Epithelial cell of proximal tubule (primary cell): ENCODE data around the gene NME7. TPM values are rescaled to one million over a fixed set of nuclear protein-coding genes. Genes with fewer than 3 reads are reported as not detected.
A peak's percentile ranks its signal among the peaks of the same experiment; 100 is the strongest.

Experiments
- DNase-seq: peaks from one replicate; pipeline ENCODE4 v3.0.0-alpha.2; 2011; ENCODE audit warnings: low read depth
- H3K4me3 ChIP-seq: 2 replicates; pipeline ENCODE4 v1.5.1; 2011; ENCODE audit warnings: low read depth, mild to moderate bottlenecking, low read length
- total RNA-seq: library from RNA; depleted of rRNA; stranded (reverse); fragments of >200 nt; gene quantifications from 2 replicates; pipeline ENCODE4 v1.2.3, GENCODE V29; 2015
- TF ChIP-seq, protein P1 (sequence below): conservative IDR thresholded peaks from 2 replicates; pipeline ENCODE4 v1.5.1; 2012; ENCODE audit warnings: low read depth, mild to moderate bottlenecking, low read length

NME7 gene
- total RNA-seq, 1 donor from 2014 or later: 50.9 TPM

DNA sequence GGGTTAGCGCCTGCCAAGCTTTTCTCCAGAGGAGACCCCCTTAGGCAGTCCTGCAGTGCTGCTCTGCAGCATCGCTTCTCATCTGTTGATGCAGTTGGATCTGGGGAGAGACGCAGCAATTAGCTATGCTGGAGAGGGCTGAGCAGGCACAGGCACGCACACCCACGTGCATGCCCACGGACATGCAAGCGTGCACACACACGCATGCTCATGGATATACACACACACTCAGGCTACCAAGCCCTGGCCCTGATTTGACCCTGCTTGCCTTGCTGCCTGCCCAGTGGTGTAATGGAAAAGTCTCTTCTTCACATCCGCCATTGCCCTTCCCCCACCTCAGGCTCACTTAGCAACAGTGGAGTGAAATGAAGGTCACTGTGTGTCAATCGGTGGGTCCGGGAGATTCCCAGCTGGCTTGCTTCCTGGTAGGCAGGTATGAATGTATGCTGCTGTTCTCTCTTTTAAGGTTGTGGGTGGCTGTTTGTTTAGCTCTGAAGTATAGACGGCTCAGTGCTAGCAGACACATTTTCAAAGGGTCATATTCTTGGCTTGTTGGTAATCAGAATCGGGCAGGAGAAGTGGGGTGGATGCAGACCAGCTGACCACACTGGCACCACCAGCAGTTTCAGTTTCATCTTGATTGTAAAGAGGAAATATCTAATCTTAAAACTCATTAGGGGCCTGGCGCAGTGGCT, 251.6 kb downstream of the NME7 start:
- TF ChIP-seq, protein P1, sequence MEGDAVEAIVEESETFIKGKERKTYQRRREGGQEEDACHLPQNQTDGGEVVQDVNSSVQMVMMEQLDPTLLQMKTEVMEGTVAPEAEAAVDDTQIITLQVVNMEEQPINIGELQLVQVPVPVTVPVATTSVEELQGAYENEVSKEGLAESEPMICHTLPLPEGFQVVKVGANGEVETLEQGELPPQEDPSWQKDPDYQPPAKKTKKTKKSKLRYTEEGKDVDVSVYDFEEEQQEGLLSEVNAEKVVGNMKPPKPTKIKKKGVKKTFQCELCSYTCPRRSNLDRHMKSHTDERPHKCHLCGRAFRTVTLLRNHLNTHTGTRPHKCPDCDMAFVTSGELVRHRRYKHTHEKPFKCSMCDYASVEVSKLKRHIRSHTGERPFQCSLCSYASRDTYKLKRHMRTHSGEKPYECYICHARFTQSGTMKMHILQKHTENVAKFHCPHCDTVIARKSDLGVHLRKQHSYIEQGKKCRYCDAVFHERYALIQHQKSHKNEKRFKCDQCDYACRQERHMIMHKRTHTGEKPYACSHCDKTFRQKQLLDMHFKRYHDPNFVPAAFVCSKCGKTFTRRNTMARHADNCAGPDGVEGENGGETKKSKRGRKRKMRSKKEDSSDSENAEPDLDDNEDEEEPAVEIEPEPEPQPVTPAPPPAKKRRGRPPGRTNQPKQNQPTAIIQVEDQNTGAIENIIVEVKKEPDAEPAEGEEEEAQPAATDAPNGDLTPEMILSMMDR: no peak
- DNase-seq: peak; percentile 87
- peak overlapping the region; percentile 19 for H3K4me3 ChIP-seq

DNA sequence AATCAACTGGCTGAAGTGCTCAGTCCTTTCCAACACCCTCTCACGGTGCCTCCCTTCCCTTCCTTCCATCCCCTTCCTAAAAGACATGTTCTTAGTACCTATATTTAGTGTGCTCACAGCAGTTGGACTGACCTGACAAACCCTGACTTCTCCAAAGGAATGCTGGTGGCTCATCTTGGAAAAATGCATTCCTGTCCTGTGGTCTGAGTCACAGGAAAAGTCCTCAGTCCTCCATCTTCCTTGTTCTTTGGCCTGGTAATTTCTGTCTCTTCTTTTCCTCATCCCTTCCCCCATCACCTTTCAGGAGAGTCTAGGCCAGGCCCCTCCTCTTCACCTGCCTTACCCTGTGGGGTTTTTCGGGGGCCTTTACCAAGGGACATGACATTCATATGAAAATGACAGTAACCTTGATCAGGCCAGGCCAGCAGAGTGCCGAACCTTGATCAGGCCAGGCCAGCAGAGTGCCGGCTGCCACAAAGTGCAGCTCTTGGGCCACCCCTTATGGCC, 253.9 kb downstream of the NME7 start:
- TF ChIP-seq, protein P1: no peak
- DNase-seq: peak; percentile 95
- no peak overlapping the region for H3K4me3 ChIP-seq

DNA sequence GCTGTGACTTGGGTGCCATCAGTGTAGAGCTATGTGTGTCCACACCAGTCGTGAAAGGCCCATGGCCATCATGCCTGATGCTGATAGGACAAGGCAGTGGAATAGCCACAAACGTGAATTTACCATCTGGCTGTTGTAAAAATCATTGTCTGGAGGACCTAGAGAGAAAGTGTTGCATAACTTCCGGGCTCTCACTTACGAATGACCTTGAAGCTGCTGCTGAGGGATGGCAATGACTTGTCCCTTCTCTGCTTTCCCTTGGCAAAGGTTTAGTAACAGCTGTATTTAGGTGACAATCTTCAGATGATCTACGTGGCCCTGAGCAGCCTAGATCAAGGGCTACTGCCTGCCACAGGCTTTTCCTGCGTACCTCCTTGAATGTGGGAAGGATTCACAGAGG, 255.4 kb downstream of the NME7 start:
- DNase-seq: no peak
- H3K4me3 ChIP-seq: no peak overlapping the region
- TF ChIP-seq, protein P1: no peak

DNA sequence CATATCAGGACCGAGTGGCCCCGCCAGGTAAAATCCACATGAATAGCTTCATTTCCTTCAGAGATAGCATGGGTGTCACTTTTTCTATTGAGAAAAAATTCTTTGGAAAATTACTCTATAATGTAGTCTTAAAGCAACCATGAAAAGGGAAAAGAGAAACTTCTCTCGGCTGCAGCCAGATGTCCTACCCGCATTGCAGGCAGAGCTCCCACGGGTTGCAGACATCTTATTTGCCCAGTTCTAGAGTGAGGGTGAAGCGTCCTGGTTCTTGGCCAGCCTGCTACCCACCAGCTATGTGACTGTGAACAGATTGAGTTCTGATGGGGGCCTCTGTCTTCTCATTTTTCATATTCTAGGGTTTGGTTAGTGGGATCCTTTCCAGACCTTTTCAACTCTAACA, 256.1 kb downstream of the NME7 start:
- DNase-seq: no peak
- TF ChIP-seq, protein P1: peak; percentile 20
- H3K4me3 ChIP-seq: peak overlapping the region; percentile 77

DNA sequence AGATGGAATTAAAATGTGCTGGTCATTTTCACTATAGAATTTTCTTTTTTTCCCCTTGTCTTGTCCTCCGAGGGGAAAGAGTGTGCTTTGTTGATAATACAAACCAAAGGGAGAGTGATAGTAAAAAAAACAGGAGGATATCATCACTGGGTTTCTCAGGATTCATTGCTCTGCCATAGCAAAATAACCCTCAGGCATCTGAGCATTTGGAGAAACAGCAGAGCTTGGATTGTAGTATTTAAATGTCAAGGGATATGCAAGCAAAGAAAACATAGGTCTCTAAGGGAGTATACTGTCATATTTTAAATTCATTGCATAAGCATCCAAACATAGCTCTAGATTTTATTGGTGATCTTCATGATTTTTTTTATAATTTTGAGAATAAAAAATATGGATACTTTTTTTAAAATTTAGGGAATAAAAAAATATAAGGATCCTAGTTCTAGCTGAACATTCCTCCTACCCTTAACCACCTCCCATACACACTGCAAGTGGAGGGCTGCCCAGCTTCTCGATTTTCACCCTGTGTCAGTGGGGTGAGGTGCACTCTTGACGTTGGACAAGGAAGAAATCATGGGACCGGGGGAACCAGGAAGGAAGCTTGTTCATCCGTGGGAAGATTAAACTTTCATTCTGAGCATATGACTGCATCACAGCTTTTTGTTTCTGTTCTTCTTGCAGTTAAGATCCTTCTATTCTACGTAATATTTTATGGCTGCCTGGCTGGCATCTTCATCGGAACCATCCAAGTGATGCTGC, 256.7 kb downstream of the NME7 start:
- H3K4me3 ChIP-seq: peak overlapping the region; percentile 77
- DNase-seq: no peak
- TF ChIP-seq, protein P1: no peak

DNA sequence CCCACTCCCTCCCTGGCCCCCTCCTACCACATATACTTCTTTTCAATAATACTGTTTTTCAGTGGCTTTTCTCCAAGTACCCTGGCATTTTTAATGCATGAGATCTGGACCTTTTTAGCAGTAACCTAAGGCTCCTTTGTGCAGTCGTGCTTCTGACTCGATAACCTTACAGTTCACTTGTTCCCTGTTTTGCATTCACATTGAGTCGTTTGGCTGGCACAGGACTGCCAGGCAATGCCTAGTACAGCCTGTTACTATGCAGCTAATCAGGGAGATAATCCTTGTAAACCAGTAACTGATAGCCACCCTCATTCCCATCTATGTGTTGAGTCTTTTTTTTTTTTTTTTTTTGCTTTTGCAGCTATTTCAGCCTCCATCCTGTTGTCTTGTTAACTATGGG, 257.4 kb downstream of the NME7 start:
- DNase-seq: no peak
- peak overlapping the region; percentile 77 for H3K4me3 ChIP-seq
- TF ChIP-seq, protein P1: no peak
